Prostate gland (tissue), 2 donors: Measurements from ENCODE around the gene UBAC2. TPM values are rescaled to one million over a fixed set of nuclear protein-coding genes. Genes with fewer than 3 reads are reported as not detected.

ENCODE experiments used
- DNase-seq: peaks from one replicate; pipeline ENCODE4 v3.0.0-alpha.2; 2019; ENCODE audit warnings: low spot score
- H3K27ac ChIP-seq, 2 donors: fragments of 200-600 bp; sonication (generic); 2 replicates each; pipeline ENCODE4 v1.5.1; 2017 to 2019
- H3K27me3 ChIP-seq: fragments of 200-600 bp; sonication (generic); replicated peaks from 2 replicates; pipeline ENCODE4 v1.5.1; 2019; ENCODE audit not compliant: insufficient read depth
- H3K36me3 ChIP-seq, 2 donors: fragments of 200-600 bp; sonication (generic); 1 replicate in 1 of 2; 2 replicates in 1 of 2; pipeline versions ENCODE4 v1.5.1 to v1.8.1; 2017 to 2019
- H3K4me1 ChIP-seq: fragments of 200-600 bp; sonication (generic); replicated peaks from 2 replicates; pipeline ENCODE4 v1.5.1; 2019
- H3K4me3 ChIP-seq, 2 donors: fragments of 200-600 bp; sonication (generic); 2 replicates each; pipeline ENCODE4 v1.5.1; 2017 to 2019
- H3K9me3 ChIP-seq: fragments of 200-600 bp; sonication (generic); 2 replicates; pipeline ENCODE4 v1.5.1; 2017
- CTCF ChIP-seq, 4 experiments: fragments of 200-600 bp in 2 of 4; fragments of 450-650 bp in 2 of 4; sonication (generic) in 2 of 4; IDR thresholded peaks; 1 replicate in 3 of 4; 2 replicates in 1 of 4; pipeline ENCODE4 v1.5.1; 2016 to 2019; ENCODE audit warnings: antibody characterized with exemption in 4 of 4, mild to moderate bottlenecking in 2 of 4, moderate library complexity in 2 of 4
- POLR2A ChIP-seq: fragments of 450-650 bp; IDR thresholded peaks from one replicate; pipeline ENCODE4 v1.6.1; 2016; ENCODE audit warnings: antibody characterized with exemption, mild to moderate bottlenecking
- POLR2AphosphoS5 ChIP-seq: sonication (generic); formaldehyde crosslinking; IDR thresholded peaks from one replicate; pipeline ENCODE4 v1.6.1; 2017; ENCODE audit warnings: antibody characterized with exemption
- WGBS: methylation state at CpG from one replicate; pipeline ENCODE4 v1.1.5; 2018; 5-methylcytosine and 5-hydroxymethylcytosine counted together
- intact Hi-C: fragments of 100-400 bp; cut with DNase I; formaldehyde crosslinking; loops from one replicate; pipeline ENCODE4 v1.14.2; 2022
- total RNA-seq, 2 donors: library from RNA; depleted of rRNA; stranded (reverse); fragments of >200 nt; gene quantifications; one replicate each; pipeline ENCODE4 v1.1.0, GENCODE V29; 2016

The UBAC2 gene
- total RNA-seq, 2 donors from 2014 or later, result 60.7 to 86.9 TPM

- Histone ChIP-seq H3K27me3 (no peaks in the 10 kb centered on the region), H3K4me1 (no peaks in the 10 kb centered on the region), H3K9me3 (no peaks in the 10 kb centered on the region), H3K27ac (peak overlapping the region in 1 of 2 donors; percentile 1), H3K36me3 (no peaks in the 10 kb centered on the region), H3K4me3 (no peak overlapping the region)
- TF ChIP-seq POLR2A (no peak), POLR2AphosphoS5 (no peak), CTCF (IDR thresholded peaks at IDR 0.05) (no peak)
- intact Hi-C loops, result no loop called here
- WGBS, result 69% methylated on average over 5 of the region's 5 CpGs
- DNase-seq, result no peak
These were observed 104.5 kb downstream of the UBAC2 start for GRCh38 chr13:99305158-99305557.

- Histone ChIP-seq H3K36me3 (no peaks in the 10 kb centered on the region), H3K27ac (peak overlapping the region in 1 of 2 donors; percentile 11), H3K4me3 (no peak overlapping the region), H3K4me1 (no peaks in the 10 kb centered on the region), H3K9me3 (no peaks in the 10 kb centered on the region), H3K27me3 (no peaks in the 10 kb centered on the region)
- intact Hi-C loops, result no loop called here
- TF ChIP-seq CTCF (IDR thresholded peaks at IDR 0.05) (no peak), POLR2A (no peak), POLR2AphosphoS5 (no peak)
- DNase-seq, result no peak
- 90% methylated on average over 8 of the region's 8 CpGs for WGBS
These were observed 104.9 kb downstream of the UBAC2 start for GRCh38 chr13:99305566-99305965.

GRCh38 chr13:99307247-99307646 is 106.6 kb downstream of the UBAC2 start, which contains the start of gene GPR183:
Gene GPR183, minus strand, starts transcription at chr13:99307399. Its CDS starts 11,254 bp downstream, at chr13:99296145.
- no peak for DNase-seq
- Histone ChIP-seq H3K4me3 (peak within 1 kb of the TSS in 1 of 2 donors; percentile 4), H3K4me1 (no peaks in the 10 kb centered on the region), H3K9me3 (no peaks in the 10 kb centered on the region), H3K36me3 (no peaks in the 10 kb centered on the region), H3K27me3 (no peaks in the 10 kb centered on the region), H3K27ac (peak within 1 kb of the TSS in 1 of 2 donors; percentile 11)
- WGBS, result 39% methylated on average over 4 of the region's 4 CpGs
- intact Hi-C loops, result no loop called here
- no peak for TF ChIP-seq CTCF (IDR thresholded peaks at IDR 0.05)
- TF ChIP-seq POLR2AphosphoS5, result peak; percentile 39

GRCh38 chr13:99307648-99308339 is 107.1 kb downstream of the UBAC2 start:
- Histone ChIP-seq H3K36me3 (no peaks in the 10 kb centered on the region), H3K4me1 (no peaks in the 10 kb centered on the region), H3K27ac (no peak overlapping the region), H3K27me3 (no peaks in the 10 kb centered on the region), H3K4me3 (no peak overlapping the region), H3K9me3 (no peaks in the 10 kb centered on the region)
- intact Hi-C loops, result no loop called here
- TF ChIP-seq POLR2AphosphoS5 (no peak), POLR2A (no peak), CTCF (IDR thresholded peaks at IDR 0.05) (no peak)
- no peak for DNase-seq
- 56% methylated on average over 6 of the region's 6 CpGs for WGBS

- no peak overlapping the region for H3K4me3 ChIP-seq
- no peaks in the 10 kb centered on the region for H3K36me3 ChIP-seq
- H3K9me3 ChIP-seq, result no peaks in the 10 kb centered on the region
- no peak for DNase-seq
- no peaks in the 10 kb centered on the region for H3K27me3 ChIP-seq
- H3K27ac ChIP-seq, result no peak overlapping the region
- TF ChIP-seq POLR2A (no peak), CTCF (IDR thresholded peaks at IDR 0.05) (no peak), POLR2AphosphoS5 (no peak)
- WGBS, result 80% methylated on average over 3 of the region's 3 CpGs
- no peaks in the 10 kb centered on the region for H3K4me1 ChIP-seq
- intact Hi-C loops, result no loop called here
These were observed 107.9 kb downstream of the UBAC2 start for GRCh38 chr13:99308471-99309087.
